NCI-H2171 treated with DMSO at 0.1 percent for 48 hours (cell line): ENCODE measurements around the gene SYT2.

Experiments
- DNase-seq: peaks from one replicate; lab custom pipeline; 2025; lab: John Stamatoyannopoulos, UW

The SYT2 gene

DNA sequence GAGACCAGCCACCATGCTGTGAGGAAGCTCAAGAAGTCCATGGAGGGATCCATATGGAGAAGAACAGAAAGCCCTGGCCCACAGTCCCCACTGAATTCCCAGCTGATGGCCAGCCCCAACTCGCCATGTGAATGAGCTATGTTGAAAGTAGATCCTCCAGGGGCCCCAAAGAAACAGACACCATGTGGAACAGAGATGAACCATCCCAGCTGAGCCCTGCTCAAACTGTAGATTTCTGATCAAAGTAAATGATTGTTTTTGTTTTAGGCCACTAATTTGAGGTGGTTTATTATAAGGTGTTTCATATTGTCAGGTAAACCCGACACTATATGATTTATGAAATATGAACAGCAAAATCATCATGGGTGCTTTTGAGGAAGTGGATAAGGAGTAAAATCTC lies 32.8 kb downstream of the SYT2 start:
- no peak for DNase-seq

DNA sequence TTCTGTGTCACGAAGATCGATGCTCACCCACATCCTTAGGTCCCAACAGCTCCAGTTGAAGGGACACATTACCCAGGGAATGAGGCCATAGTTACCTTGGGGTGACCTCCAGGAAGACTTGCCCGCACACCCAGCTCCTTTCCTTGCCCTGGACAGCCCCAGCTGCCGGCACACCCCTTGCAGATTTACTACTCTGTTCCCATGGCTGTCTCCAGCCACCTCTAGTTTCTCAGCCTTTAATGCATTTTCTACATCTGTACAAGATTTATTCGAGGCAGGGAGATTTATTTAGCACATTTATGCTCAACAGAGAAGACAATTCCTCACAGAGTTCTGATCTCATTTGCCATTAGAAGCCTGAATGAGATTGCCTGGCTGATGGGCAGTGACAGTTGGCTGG lies 36.7 kb downstream of the SYT2 start:
- no peak for DNase-seq

DNA sequence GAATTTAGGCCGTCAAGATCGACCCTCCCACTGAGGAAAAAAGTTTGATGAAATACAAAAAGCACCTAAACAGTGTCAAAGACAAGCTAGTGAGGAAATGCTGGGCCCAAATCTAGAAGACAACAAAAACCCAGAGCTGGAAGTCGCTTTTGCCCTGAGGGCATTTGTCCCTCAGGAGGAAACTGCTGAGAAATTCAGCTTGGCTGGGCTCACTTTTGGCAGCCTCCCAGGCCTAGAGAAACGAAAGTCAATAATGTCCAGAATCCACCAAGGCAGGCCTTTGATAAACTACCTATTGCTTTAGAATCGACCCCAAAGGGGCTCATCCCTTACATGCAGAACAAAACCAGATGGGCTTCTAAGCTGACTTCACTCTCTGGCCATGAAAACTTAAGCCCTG lies 38.9 kb downstream of the SYT2 start:
- DNase-seq: no peak

DNA sequence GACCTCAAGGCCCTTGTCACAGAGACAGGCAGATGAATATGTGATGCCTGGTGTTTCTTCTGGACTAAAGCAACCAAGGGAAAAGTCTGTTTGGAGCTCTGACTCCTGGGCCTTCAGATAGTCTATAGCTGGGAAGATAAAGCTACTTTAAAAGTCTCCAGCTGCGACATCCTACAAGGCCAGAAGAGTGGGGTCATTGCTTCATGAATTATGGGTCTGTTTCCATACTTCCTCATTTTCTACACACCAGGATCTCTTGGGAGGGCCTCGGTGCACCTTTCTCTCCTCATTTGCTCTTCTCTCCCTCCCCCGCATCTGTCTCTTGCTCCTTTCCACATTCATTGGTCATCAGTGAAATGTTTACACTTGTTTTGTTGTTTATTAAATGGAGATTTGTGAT lies 44.8 kb downstream of the SYT2 start:
- no peak for DNase-seq

DNA sequence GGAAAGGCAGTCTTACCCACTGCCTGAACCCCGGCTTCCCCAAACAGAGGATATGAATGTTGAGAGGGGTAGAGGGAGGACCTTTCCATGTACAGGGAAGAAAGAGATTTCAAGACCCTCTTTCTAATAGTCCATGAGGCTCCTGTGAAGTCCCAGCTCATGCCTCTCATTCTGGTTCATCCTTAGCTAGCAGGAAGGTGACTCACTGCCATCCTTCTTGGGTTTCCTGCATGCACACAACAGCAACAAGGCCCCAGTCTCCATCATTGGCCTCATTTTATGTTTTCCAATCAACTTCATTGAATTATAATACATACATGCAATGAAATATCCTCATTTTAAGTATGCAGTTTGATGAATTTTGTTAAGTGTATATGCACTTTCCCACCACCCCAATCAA lies 46.2 kb downstream of the SYT2 start:
- no peak for DNase-seq

DNA sequence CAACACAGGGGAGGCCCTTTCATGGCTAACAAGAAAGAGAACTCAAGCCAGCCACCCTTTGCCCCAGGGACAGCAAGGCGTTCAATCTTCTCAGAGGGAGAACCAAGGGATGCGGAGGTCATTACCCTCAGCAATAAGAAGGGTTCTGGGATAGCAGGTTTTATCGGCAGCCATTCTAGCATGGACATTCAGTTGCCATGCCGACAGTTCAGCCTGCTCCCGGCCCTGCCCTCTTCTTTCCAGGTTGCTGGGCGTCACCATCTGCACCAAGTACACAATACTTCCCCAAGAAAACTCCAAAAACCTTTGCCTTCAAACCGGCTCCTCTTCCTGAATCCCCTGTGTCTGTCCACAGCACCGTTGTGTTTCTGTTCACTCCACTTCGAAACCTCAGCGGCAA lies 47.1 kb downstream of the SYT2 start:
- no peak for DNase-seq

DNA sequence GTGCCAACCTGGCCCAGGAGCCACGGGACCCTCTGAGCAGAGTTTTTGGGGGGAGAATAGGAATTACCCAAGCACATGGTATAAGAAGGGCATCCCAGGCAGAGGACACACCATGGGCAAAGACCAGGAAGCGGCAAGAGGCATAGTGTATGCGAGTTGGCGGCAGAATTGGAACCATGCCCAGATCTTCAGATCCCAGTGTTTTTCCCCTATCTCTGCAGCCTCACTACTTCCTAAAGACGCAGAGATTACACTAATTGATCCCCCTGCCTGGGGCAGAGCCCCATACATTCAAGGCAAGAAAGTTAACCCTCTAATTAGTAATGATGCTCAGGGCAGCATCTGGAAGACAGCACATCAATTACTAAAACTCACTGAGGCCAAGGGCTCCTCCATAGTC lies 48.2 kb downstream of the SYT2 start:
- DNase-seq: peak; percentile 69

DNA sequence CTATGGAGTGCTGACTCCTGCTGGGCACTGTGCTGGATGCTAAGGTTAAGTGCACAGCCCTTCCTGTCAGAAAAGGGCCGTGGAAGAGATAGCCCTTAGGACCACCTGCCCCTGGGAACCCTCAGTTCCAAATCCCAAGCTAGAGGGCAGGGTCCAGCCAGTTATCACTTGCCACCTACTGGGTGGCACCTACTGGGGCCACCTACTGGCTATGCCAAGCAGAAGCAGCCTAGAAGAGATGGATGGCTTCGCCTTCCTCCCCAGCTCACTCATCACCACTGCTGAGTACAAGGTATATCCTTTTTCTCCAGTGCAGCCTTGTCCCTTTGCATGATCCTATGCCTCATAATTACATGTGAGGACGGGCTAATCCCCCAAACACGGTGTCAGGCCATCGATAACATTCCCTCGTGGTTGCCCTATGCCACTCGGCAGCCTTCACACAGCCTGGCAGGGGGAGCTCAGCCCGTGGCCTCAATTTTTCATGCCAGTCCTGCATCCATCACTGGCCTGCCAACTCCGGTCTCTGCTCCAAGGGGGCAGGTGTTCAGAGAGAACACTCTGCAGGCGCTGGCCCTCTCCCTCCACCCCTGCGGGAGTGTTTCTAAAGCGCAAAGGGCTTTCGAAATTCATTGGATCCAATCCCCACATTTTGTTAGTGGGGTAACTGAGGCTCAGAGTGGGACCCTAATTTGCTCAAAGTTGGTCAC lies 49.0 kb downstream of the SYT2 start:
- no peak for DNase-seq

DNA sequence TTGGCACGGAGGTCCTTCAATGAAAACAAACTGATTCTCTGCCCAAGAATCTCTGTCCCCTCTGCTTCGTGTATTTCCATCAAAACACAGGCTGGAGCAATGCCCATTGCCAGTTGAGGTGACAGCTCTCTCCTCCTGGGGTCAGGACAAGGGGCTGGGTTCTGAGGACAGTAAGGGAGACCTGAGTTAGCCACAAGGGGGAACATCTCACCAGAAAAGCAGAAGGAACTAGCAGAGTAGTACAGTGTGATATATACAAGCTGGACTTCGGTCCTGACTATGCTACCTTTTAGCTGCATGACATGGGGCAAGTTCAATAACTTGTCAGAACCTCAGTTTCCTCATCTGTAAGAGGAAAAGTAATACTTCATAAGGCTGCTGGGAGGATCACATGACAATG lies 50.3 kb downstream of the SYT2 start:
- no peak for DNase-seq

DNA sequence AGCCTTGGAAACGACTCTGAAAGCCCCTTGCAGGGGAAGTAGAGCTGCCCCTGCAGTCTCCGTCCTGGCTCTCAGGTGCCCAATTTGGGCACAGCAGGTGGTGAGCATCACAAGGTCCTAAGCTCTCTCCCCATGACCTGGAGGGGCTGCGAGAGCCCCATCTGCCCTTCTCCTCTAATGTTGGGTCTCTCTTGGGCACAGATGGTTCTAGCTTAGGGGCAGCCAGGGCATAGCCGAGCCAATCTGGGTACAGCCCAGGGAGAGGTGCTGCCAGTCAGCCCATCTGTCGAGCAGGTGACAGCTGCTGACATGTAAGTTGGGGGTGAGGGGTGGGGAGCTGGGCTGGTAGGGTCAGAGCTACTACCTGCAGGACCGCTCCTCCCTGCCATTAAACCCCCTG lies 50.7 kb downstream of the SYT2 start:
- DNase-seq: peak; percentile 91

DNA sequence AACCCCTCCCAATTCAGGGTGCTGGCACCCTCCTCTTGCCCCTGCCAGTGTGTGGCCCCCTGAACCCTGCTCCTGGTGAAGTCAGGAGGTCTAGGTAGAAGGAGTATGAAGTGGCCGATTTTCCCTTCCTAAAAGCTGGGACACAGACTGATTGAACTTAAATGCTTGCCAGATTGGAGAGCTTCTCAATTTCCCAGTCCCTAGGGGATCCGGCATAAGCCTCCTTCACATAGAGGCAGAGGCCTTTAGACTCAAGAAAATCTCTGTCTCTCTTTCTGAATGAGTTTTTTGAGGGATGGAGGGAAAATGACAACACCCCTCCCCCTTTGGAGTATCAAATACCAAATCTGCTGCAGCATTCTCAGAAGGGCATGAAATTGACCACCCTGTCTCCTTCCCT lies 51.5 kb downstream of the SYT2 start:
- peak; percentile 92 for DNase-seq

DNA sequence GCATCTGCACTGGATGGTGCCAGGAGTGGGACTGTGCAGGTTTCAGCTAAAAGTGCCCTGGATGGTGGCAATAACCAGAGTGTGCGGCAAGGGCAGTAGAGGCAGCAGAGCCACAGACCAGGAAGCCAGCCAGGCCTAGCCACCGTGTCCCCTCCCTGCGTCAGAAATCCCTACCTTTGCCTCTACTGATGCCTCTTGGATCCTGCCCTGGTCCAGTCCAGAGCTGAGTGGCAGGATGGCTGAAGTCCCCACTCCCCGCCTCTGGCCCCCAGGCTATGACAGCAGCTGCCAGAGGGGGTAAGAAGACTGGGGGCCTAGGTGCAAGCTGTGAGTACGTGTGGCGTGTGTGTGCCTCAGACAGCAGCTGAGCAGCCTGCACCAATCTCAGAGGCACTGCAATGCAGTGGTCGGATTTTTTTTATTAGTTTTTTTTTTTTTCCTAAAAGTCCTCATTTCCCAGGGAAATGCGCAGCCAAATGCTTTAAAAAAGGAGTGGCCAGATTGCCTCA lies 51.9 kb downstream of the SYT2 start:
- DNase-seq: peak; percentile 82

DNA sequence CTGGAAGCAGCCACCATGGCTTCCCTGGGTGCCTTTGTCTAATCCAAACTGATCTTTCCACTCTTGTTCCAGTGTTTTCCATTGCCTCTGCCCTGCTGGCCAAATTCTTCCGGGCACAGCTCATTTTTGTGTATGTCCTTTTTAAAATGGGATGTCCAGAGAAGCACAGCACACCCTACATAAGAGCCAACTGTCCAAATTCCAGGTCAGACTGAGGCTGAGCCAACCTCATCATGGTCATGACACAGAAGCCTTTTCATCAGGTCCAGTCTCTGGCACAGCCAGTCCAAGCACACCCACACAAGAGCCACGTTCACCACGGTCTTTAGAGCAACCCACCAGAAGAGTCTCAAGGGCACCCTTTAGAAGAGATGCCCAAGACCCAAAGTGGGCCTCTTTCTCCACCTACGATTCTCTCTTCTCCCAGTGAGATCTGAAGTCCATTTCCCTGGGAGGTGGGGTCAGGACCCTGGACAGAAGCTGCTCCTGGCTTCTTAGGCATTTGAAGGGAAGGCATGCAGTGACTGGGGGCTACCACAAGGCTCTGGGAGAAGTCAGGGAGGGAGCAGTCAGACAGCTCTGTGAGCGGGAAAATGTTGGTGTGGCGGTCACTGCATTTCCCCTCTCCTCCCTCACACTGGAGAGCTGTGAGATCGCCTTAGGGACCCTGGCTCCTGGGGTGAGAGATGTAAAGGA lies 53.2 kb downstream of the SYT2 start:
- no peak for DNase-seq

DNA sequence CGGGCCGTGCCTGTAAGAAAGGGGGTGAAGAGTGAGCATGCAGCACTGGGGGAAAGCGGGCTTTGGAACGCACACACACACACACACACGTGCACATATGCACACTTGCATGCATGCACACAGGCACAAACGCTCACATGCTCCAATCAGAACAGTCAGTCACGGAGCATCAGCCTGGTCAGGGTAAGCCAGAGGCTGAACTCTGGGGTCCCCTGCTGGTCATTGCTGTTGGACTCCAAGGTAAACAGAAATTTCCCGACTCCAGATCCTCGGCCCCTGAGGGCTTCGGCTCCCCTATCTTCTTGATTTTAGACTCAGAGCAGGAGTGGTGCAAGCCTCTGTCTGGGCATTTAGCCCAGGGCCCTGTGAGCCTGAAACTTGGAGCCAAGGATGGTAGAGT lies 54.2 kb downstream of the SYT2 start:
- DNase-seq: no peak

DNA sequence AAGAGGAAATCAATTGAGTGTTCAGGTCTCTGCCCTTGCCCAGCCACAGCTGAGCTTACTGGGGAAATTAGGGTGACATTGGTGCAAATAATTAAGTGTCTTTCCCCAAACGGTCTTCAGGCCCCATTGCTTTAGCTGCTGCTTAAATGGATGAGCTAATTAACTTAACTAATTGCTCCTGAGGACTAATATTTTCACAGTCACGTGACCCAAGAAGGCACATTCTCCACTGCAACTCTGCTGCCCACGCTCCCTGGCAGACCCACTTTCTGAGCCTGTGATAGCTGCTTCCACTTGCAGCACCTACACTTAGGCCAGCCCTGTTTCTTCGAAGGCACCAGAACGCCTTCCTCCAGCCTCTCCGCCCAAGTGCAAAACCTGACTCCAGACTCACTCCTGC lies 56.2 kb downstream of the SYT2 start:
- DNase-seq: no peak

DNA sequence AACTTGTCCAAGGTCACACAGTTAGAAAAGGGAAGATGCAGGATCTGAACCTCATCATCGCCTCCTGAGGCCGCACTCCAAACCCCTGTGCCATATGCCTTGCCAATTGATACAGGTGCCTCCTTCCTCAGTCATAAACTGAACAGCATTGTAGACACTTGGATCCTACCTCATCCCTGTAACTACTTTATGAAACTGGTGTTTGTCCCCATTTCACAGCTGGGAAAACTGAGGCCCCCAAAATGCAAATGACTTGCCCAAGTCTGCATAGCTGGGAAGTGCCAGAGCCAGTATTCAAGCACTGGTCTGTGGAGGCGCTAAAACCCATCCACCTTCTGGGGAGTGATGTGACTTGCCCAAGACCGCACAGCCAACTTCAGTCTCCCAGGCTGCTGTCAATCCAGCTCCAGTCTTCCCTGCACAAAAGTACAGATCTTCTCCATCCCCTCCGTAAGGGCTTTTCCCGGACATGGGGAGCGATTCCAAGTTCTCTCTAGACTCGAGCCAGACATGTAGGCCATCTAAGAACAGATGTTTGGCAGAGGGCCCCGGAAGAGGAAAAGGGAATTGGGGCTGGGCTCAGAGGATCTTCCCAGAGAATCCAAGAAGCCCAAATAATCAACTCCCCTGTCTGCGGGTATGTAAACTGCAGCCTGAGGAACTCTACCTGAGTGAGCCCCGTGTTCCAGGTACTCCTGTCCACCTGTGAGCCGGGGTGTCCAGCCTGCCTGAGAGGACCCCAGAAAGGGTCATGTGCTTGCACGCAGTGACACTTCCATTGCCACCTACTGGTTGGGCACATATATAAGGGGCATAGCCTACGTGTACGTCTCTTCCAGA lies 60.5 kb downstream of the SYT2 start:
- no peak for DNase-seq

DNA sequence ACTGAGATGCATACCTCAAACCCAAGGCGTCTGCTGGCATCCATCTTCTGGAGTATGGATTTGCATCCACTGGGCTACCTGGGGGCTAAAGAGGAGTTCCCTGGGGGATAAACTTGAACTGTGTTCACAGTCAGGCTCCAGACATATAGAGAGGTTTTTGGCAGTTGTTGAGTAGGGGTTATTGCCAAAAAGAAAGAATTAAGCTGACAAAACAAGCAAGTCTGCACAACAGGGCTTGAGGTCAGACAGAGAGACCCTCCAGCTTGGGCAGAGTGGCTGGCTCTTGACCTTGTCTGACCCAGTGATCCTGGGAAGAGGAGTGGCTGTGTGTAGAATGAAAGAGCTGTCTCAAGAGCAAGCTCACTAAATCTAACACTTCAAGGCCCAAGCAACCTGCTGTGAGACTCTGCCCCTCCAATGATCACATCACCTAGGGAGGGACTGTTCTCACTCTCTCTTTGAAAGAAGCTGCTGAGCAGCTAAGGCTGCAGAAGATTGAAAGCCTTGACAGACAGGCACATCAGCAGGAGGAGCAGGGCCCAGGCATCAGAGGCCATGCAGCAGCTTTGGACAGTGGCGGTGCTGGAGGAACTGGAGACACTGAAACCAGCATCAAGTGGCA lies 61.5 kb downstream of the SYT2 start:
- no peak for DNase-seq

DNA sequence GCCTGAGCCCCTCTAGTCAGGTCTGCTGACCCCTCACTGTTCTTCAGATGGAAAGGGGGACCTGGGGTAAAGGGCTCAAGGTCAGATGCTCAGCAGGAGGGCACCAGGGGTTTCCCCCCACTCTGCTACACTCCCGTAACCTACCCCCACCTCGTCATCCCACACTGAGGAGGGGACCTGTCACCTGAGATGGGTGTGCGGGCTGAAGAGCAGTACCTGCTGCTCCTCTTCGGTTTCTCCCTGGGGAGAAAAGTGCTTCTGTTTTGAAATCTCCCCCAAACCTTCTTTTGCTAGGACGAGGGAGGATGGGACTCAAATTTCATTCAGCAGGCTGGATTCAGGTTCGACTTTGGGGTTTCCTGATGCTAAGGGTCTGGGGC lies 65.2 kb downstream of the SYT2 start:
- peak; percentile 81 for DNase-seq

DNA sequence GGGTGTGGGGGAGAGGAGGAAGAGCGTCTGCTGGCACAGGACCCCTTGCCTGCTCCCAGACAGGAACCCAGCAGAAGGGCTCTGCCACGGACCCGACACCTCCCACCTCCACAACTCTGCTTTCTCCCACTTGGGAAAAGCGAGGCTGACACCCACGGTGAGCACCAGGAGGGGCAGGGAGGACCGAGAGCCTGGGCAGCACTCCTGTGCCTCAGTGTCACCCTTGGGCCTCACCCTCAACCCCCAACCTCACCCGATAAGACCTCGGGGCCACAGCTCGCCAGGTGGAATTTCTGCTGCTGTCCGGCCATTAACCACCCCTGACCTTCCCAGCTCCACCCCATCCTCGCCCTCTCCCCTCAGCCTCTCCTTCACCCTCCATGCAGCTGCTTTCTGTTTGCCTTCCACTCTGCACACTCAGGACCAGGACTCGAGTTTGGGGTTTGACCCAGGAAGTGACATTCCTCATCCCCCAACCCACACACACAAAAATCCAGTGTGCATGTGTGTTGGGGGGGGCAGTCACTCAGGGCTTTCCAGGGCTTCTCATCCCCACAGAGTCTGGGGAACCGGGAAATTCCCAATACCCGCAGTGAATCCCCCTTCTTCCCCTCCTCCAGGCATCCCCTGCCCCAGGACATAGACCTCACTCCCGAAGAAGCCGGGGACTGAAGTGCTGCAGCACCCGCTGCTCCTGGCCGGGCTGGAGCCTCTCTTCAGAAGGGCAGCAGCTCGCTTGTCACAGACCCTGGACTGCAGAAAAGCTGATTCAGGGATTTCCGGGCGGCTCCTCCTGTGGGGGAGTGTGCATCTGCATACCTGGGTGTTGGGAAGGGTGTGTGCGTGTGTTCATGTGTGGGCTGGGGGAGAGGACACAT lies 65.8 kb downstream of the SYT2 start:
- DNase-seq: no peak

DNA sequence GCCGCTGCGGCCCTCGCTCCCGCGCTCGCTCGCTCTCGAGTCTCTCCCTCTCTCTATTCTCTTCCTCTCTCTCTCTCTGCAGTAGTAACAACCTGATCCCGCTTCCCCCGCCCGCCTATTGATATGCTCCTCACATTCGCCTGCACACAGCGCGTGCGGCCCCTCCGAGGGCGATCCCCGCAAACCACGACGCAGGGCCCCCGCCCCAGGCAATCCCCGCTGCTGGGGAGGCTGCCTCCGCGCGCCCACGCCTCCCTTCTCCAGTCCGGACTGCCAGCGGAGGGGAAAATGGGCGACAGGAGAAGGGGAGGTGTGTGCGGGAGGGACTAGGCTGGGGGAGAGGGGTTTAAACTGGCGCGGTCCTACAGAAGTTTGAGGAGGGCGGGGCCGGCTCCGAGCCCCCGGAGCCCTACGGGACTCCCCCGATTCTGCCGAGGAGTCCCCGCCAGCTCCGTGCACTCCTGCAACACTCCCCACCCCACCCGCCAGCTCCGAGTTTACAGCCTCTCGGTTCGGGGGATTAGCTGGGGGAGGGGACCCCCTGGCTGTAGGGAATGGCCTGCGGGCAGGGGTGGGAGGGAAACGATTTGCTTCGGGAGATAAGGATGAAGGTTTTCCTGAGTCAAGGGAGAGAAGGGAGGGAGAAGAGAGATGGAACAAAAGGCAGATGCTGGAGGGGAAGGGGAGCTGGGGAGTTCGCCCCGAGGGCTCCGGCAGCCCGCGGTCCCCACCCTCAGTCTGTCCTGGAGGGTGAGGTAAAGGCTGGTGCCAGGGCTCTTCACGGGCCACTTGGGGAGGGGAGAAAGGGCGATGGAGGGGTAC lies 66.6 kb downstream of the SYT2 start:
- peak; percentile 21 for DNase-seq
